Activated T-cell treated with anti-CD3 and anti-CD28 coated beads for 1 hour (primary cell): ENCODE measurements around the gene KCNMA1.

Experiments used
- DNase-seq: peaks from one replicate; pipeline ENCODE4 v3.0.0-alpha.2; 2020; ENCODE audit warnings: low read depth

KCNMA1 gene

GRCh38 chr10:77479586-77479985, 158.0 kb downstream of the KCNMA1 start:
- no peak for DNase-seq

GRCh38 chr10:77478962-77479359, 158.6 kb downstream of the KCNMA1 start:
- no peak for DNase-seq

- no peak for DNase-seq
These were observed 159.2 kb downstream of the KCNMA1 start for GRCh38 chr10:77478247-77478961.

- DNase-seq: no peak
These were observed 162.1 kb downstream of the KCNMA1 start for GRCh38 chr10:77475522-77475921.

- DNase-seq: no peak
These were observed 162.7 kb downstream of the KCNMA1 start for GRCh38 chr10:77474939-77475338.

GRCh38 chr10:77474386-77474785, 163.2 kb downstream of the KCNMA1 start:
- DNase-seq: no peak

GRCh38 chr10:77472146-77472545, 165.5 kb downstream of the KCNMA1 start:
- no peak for DNase-seq

DNA sequence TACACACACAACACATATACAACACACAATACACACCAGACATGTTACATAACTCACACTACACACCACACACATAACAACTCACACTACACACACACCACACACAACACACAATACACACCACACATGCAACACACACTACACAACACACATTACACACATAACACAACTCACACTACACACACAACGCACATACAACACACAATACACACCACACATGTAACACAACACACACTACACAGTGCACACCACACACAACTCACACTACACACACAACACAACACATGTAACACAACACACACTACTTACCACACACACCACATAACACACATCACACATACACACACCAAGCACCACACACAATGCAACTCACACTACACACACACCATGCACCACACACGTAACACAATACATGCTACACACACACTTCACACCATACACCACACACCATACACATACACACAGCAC, 166.5 kb downstream of the KCNMA1 start:
- DNase-seq: no peak

GRCh38 chr10:77467422-77467963, 170.1 kb downstream of the KCNMA1 start:
- DNase-seq: no peak

GRCh38 chr10:77463967-77464745, 173.5 kb downstream of the KCNMA1 start:
- no peak for DNase-seq

DNA sequence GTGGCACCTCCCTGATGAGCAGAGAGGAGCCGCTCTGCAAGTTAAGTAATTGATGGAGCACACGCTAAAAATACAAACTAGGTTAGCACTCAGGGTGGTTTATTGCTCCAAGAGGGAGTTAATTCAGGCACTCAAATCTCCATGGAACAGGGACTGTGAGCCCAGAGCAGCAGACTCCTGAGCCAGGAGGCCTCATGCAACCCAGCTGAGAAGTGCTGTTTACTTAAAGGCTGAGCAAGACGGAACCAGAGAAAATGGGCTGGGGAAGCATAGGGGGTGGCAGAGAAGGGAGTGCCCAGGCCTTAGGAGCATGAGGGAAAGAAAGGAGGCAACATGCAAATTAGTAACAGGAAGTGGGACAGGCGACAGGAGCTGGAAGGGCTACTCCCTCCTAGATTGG, 174.1 kb downstream of the KCNMA1 start:
- no peak for DNase-seq

GRCh38 chr10:77461636-77462296, 175.8 kb downstream of the KCNMA1 start:
- no peak for DNase-seq

- DNase-seq: no peak
These were observed 177.7 kb downstream of the KCNMA1 start for GRCh38 chr10:77459905-77460304.

DNA sequence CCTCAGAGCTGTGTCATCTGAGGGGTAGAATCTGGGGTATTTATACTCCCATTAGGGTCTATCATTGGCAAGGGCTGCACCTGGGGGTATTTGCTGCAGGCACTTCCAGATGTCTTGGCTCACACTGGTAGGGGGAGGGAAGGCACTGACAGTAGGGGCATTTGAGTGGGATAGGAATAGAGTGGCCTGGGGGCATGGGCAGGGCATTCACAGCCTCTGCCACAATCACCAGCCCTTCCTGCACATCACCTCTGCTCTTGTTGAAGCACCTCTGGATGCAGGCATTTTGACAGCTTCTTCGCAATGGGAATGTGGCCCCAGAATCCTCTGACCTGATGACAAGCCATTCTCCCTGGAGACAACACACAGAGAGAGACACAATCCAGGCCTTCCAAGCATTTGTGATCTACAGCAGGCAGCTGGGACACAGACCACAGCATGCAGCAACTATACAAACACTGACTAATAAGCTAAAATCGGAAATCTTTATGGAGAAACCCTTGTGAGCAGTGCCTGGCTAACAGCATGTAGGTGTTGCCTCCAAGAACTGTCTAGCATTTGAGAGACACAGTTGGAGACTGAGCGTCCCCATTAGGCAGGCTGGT, 178.5 kb downstream of the KCNMA1 start:
- no peak for DNase-seq

DNA sequence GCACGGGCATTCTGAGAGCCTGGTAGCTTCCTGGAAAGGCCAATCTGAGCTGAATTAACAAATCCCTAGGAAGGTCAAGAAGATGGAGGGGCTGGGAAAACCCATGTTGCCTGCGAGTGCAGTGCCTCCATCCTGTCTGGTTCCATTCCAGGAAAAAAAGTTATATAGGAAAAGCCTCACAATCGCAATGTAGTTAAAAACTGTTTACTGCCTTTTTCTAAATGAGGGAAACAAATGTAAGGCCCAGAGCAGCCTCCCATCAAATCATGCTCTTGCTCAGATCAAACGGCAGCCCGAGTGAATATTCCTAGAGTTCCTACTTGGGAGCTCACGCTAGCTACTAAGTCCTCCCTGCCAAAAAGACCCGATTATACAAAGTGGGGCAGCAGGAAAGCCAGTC, 179.9 kb downstream of the KCNMA1 start:
- DNase-seq: no peak

- no peak for DNase-seq
These were observed 180.3 kb downstream of the KCNMA1 start for GRCh38 chr10:77457266-77457665.

GRCh38 chr10:77456414-77456813, 181.2 kb downstream of the KCNMA1 start:
- no peak for DNase-seq

GRCh38 chr10:77455561-77455960, 182.0 kb downstream of the KCNMA1 start:
- no peak for DNase-seq

DNA sequence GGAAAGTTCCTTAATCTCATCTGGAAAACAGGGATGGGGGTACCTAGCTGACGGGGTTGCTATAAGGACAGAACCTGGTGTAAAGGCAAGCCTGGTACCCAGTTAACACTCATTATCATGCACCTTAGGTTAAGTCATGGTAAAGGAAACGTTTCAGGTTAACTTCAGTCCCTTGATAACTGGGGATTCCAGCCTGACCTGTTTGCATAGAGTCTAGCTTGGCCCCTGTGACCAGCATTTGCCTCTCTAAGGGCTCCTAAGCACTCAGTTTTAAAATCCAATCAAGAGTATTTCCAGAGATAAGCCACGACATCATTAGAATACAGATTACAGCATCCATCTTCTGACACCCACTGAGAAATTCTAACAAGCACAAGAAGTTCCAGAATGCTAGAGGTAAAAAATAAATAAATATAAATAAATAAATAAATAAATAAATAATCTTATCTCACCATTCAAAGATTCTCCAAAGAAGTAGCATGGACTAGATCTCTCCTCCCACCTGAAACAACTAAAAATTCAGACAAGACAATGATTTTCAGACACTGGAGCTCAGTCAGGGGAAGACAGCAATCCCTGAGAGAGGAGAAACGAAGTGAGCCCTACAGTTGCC, 184.6 kb downstream of the KCNMA1 start:
- no peak for DNase-seq

- no peak for DNase-seq
These were observed 185.7 kb downstream of the KCNMA1 start for GRCh38 chr10:77451886-77452285.

- no peak for DNase-seq
These were observed 189.4 kb downstream of the KCNMA1 start for GRCh38 chr10:77448226-77448625.

GRCh38 chr10:77446700-77447099, 190.9 kb downstream of the KCNMA1 start:
- DNase-seq: no peak
